Lower lobe of right lung (tissue), 2 donors: ENCODE data around the gene PPP1R14C. TPM values are rescaled to one million over a fixed set of nuclear protein-coding genes. Genes with fewer than 3 reads are reported as not detected.

ENCODE experiments used
- ATAC-seq, 2 donors: fragments of 200-7000 bp; cut with Tn5 transposase; one replicate each; pipeline ENCODE4 v1.9.1; 2020 to 2022; ENCODE audit warnings: mild to moderate bottlenecking in 2 of 2, moderate library complexity in 2 of 2
- DNase-seq: peaks from one replicate; pipeline ENCODE4 v3.0.0-alpha.2; 2020
- H3K27ac ChIP-seq: fragments of 200-600 bp; one replicate; pipeline ENCODE4 v1.8.0; 2022
- H3K27me3 ChIP-seq: fragments of 200-600 bp; one replicate; pipeline ENCODE4 v1.8.0; 2022; ENCODE audit warnings: low read depth
- H3K36me3 ChIP-seq: fragments of 200-600 bp; one replicate; pipeline ENCODE4 v1.8.0; 2022; ENCODE audit warnings: mild to moderate bottlenecking
- H3K4me1 ChIP-seq: fragments of 200-600 bp; one replicate; pipeline ENCODE4 v1.8.0; 2022
- H3K4me3 ChIP-seq: fragments of 200-600 bp; one replicate; pipeline ENCODE4 v1.8.0; 2022; ENCODE audit warnings: mild to moderate bottlenecking
- H3K9me3 ChIP-seq: fragments of 200-600 bp; one replicate; pipeline ENCODE4 v1.8.0; 2022
- intact Hi-C: fragments of 100-400 bp; cut with DNase I; formaldehyde crosslinking; loops from one replicate; pipeline ENCODE4 v1.11.0; 2022
- total RNA-seq: library from RNA; stranded (reverse); fragmentation: NEBNext Ultra II Directional; extraction: Animal tissue kit (Norgen Biotek cat#: 25700); gene quantifications from one replicate; pipeline ENCODE4 v1.2.1, GENCODE V29; 2021
- TF ChIP-seq, protein P1 (sequence below): fragments of 200-600 bp; IDR thresholded peaks from one replicate; pipeline ENCODE4 v1.8.0; 2022; ENCODE audit warnings: antibody characterized with exemption, mild to moderate bottlenecking
- donor health status: DM: no; HTN: yes; CAD: no; lungs with severe emphysema.

Gene PPP1R14C
- total RNA-seq, 1 donor from 2014 or later, result 15.4 TPM

DNA sequence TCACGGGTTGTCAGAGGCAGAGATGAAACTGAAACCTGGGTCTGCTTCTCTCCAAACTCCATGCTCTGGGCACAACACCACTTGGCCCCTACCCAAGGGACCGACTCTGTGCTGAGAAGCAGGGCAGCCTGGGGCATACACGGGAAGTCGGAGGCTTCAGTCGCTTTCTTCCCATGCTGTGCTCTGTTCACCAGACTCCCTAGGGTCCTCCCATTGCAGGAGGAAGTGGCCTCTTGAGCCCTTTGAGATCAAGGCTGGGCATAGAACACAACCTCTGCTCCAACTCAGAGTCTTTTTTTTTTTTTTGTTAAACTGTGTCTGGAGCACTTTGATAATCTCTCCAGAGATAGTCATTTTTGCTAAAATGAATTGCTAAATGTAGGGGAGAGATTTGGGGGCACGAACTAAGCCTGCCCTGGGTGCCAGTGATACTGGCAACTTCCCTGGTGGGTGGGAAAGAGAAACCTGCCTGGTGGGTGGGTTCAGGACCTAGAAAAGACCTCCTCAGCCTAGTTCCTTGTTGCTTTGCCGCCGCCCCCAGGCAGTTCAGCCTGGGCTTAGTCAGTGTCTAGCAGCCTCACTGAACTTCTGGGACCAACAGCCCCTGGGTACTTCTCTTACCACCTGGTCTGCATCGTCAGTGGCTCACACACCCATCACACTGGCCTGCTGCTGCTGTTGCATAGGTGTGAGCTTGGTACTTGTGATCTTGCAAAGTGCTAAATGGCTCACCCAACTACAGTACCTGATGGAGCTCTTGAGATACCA lies 62.0 kb downstream of the PPP1R14C start:
- H3K4me3 ChIP-seq, result no peak overlapping the region
- intact Hi-C loops, result no loop called here
- TF ChIP-seq, protein P1, sequence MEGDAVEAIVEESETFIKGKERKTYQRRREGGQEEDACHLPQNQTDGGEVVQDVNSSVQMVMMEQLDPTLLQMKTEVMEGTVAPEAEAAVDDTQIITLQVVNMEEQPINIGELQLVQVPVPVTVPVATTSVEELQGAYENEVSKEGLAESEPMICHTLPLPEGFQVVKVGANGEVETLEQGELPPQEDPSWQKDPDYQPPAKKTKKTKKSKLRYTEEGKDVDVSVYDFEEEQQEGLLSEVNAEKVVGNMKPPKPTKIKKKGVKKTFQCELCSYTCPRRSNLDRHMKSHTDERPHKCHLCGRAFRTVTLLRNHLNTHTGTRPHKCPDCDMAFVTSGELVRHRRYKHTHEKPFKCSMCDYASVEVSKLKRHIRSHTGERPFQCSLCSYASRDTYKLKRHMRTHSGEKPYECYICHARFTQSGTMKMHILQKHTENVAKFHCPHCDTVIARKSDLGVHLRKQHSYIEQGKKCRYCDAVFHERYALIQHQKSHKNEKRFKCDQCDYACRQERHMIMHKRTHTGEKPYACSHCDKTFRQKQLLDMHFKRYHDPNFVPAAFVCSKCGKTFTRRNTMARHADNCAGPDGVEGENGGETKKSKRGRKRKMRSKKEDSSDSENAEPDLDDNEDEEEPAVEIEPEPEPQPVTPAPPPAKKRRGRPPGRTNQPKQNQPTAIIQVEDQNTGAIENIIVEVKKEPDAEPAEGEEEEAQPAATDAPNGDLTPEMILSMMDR, result no peak
- ATAC-seq, result peak; percentile 18 to 43
- H3K36me3 ChIP-seq, result no peaks in the 10 kb centered on the region
- DNase-seq, result no peak
- no peaks in the 10 kb centered on the region for H3K9me3 ChIP-seq
- peaks cover 8% of the 10 kb centered on the region for H3K4me1 ChIP-seq
- H3K27ac ChIP-seq, result no peak overlapping the region
- no peaks in the 10 kb centered on the region for H3K27me3 ChIP-seq

DNA sequence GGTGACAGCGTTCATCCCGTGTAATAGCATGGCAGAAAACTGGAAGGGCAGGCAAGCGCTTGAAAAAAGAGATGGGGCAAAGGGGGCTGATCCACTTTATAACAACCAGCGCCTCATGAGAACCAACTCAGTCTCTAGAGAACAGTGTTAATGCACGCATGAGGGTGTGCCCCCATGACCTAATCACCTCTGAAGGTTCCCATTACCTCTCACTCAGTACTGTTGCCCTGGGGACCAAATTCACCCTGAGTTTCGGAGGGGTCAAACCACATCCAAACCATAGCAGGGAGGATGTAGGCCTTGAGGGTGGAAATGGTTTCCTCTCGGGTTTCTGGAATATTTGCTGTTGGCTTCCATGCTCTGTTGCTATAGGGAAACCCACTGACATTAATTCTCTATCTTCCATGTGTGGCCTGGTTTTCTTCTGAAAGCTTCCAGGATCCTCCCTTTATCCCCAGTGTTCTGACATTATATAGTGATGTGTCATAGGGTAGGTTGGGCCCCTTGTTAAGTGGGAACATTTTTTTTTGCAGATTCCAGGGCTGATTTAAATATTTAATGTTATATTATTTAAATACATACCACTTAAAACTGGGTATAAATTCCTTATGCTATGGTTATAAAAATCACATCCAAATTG lies 65.2 kb downstream of the PPP1R14C start:
- H3K27me3 ChIP-seq, result no peaks in the 10 kb centered on the region
- H3K9me3 ChIP-seq, result no peaks in the 10 kb centered on the region
- H3K36me3 ChIP-seq, result no peaks in the 10 kb centered on the region
- DNase-seq (no peak), ATAC-seq (no peak)
- no peak overlapping the region for H3K4me3 ChIP-seq
- intact Hi-C loops, result no loop called here
- peaks cover 18% of the 10 kb centered on the region for H3K4me1 ChIP-seq
- no peak overlapping the region for H3K27ac ChIP-seq
- TF ChIP-seq, protein P1, result no peak

DNA sequence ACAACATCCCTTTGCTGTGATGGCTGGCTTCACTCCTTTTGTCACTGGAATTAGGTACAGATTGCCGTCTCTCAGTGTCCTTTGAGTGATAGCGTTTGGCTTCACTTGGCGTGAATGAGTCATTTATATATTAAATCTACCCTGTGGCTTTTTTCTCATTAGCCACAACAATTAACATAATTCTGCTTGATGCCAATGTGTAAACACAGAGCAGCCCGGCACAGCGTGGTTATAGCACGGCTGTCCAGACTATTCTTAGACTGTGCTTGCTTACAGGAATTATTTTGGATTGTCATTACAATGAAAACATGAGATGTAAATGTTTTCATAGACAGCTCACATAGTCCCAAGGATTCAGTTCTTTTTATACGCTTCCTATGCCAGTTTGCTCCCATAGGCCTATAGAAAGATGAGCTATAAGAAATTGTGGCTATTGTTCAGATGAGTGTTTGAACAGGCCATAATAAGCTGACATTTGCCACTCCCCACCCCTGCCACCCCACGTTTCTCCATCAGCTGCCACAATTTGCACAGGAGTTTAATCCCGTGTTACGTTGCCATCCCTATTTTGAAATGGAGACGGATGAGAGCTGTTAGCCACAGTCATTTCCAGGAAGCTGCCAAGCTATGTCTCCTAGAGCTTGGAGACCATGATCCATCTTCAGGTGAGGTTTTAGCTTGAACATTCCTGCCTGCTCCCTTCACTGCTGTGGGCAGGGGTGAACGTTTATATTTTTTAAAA lies 65.9 kb downstream of the PPP1R14C start:
- no peaks in the 10 kb centered on the region for H3K9me3 ChIP-seq
- no peak overlapping the region for H3K4me3 ChIP-seq
- H3K36me3 ChIP-seq, result no peaks in the 10 kb centered on the region
- intact Hi-C loops, result no loop called here
- H3K27ac ChIP-seq, result no peak overlapping the region
- TF ChIP-seq, protein P1, result no peak
- ATAC-seq (no peak), DNase-seq (no peak)
- peaks cover 20% of the 10 kb centered on the region for H3K4me1 ChIP-seq
- H3K27me3 ChIP-seq, result no peaks in the 10 kb centered on the region

DNA sequence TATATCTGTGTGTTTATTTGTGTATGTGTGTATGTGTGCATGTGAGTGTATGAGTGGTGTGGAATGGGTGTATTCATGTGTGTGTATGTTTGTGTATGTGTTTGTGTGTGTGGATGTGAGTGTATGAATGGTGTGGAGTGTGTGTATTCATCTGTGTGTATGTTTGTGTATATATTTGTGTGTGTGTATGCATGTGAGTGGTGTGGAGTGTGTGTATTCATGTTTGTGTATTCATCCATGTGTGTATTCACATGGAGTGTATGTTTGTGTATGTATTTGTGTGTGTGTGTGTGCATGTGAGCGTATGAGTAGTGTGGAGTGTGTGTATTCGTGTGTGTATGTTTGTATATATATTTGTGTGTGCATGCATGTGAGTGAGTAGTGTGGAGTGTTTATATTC lies 66.6 kb downstream of the PPP1R14C start:
- DNase-seq, result no peak
- intact Hi-C loops, result no loop called here
- Histone ChIP-seq H3K36me3 (no peaks in the 10 kb centered on the region), H3K4me3 (no peak overlapping the region), H3K27ac (no peak overlapping the region), H3K27me3 (no peaks in the 10 kb centered on the region), H3K4me1 (peaks cover 20% of the 10 kb centered on the region), H3K9me3 (no peaks in the 10 kb centered on the region)
- TF ChIP-seq, protein P1, result no peak
- ATAC-seq, result no peak

DNA sequence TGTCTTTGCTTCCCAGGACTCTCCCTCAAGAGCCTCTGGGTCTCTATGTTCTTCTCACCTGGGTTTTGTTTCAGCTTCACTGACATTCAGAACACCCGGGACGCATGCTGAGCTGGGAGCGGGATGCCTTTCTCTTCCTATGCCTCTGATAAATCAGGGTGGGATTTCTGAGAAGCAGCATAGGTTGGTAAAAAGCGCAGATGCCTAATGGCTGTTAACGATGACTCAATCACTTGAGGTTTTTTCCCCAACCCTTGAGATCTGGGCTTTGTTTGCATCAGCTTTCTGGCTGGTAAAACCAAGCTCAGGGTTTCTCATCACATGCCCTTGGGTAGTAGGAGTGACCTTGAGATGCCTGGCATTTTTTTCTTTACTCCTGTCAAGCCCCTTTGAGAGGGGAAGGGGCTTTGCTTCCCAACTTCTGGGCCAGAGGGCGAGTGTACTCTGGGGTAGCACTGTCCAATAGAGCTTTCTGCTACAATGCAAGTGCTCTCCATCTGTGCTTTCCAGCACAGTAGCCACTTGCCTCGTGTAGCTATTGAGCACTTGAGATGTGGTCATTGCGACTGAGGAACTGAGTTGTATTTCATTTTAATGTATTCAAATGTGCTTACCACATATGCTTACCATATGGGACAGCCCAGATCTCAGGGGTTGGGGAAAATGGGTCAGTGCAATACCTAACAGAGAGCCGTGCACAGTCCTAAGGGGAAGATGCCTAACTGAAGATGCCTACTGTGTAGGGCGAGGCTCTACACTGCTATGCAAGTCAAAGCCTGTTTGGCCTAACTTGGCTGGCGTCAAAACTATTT lies 69.1 kb downstream of the PPP1R14C start:
- H3K27ac ChIP-seq, result no peak overlapping the region

More for the DNA sequence above, 69.1 kb downstream of the PPP1R14C start:
- DNase-seq, result no peak
- Histone ChIP-seq H3K4me3 (no peak overlapping the region), H3K36me3 (no peaks in the 10 kb centered on the region), H3K4me1 (peaks cover 15% of the 10 kb centered on the region), H3K9me3 (no peaks in the 10 kb centered on the region), H3K27me3 (no peaks in the 10 kb centered on the region)
- ATAC-seq, result peak; percentile 66 to 84
- intact Hi-C loops, result no loop called here
- TF ChIP-seq, protein P1, result no peak
